Fibroblast of lung (primary cell): Measurements from ENCODE around the gene KTN1.

ENCODE experiments used
- EZH2 ChIP-seq: IDR thresholded peaks from 2 replicates; pipeline ENCODE4 v1.5.1; 2012; ENCODE audit warnings: low read length, control low read depth, mild to moderate bottlenecking; ENCODE audit errors: missing control alignments
- TF ChIP-seq, protein P1 (sequence below), 2 donors: IDR thresholded peaks in 1 of 2; conservative IDR thresholded peaks in 1 of 2; 1 replicate in 1 of 2; 2 replicates in 1 of 2; pipeline ENCODE4 v1.5.1; 2011 to 2012; ENCODE audit warnings: low read length in 2 of 2, control low read depth in 1 of 2, inconsistent platforms in 1 of 2, low read depth in 1 of 2, mild to moderate bottlenecking in 1 of 2

DNA sequence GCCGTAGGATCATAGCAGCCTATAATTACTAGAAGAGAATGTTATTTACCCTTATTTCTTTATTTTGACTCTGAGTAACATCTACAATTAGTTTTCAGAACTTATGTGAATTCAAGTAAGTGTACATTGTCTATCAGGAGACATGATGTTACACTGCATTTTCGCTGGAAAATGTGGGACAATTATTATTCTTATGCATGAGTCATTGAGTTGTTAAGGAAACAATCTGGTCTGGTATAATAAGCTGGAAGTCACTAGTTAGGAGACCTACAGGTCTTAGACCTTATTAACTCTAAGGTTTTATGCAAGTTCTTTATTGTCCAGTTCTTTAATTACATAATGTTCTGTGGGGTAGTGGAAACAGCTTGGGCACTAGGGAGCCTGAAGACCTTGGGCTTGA is 5.8 kb downstream of the KTN1 start:
- TF ChIP-seq, protein P1, sequence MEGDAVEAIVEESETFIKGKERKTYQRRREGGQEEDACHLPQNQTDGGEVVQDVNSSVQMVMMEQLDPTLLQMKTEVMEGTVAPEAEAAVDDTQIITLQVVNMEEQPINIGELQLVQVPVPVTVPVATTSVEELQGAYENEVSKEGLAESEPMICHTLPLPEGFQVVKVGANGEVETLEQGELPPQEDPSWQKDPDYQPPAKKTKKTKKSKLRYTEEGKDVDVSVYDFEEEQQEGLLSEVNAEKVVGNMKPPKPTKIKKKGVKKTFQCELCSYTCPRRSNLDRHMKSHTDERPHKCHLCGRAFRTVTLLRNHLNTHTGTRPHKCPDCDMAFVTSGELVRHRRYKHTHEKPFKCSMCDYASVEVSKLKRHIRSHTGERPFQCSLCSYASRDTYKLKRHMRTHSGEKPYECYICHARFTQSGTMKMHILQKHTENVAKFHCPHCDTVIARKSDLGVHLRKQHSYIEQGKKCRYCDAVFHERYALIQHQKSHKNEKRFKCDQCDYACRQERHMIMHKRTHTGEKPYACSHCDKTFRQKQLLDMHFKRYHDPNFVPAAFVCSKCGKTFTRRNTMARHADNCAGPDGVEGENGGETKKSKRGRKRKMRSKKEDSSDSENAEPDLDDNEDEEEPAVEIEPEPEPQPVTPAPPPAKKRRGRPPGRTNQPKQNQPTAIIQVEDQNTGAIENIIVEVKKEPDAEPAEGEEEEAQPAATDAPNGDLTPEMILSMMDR (conservative IDR thresholded peaks at IDR 0.05 in 1 of 2, IDR thresholded peaks at IDR 0.05 in 1 of 2; ENCODE audit: low read depth in 1 of 2, low read length in 2 of 2), result no peak
- TF ChIP-seq EZH2, result no peak
